GM18505 (cell line): Measurements from ENCODE around the gene GULP1.
"Not testable (repeated sequence)": the region's sequence is repeated elsewhere in the genome, so short reads cannot be mapped to it uniquely, and the experiment has no call there.

Source experiments
- ATAC-seq: cut with Tn5 transposase; IDR thresholded peaks from one replicate; pipeline ENCODE4 v1.9.1; 2021; ENCODE audit not compliant: unreplicated experiment
- POLR2A ChIP-seq: IDR thresholded peaks from 4 replicates; pipeline ENCODE4 v1.6.1; 2011; ENCODE audit warnings: borderline replicate concordance; ENCODE audit not compliant: insufficient read depth, insufficient read length; ENCODE audit errors: extremely low read depth

Gene GULP1

GRCh38 chr2:188280811-188281222, 10.9 kb upstream of the GULP1 start:
- no peak for TF ChIP-seq POLR2A

GRCh38 chr2:188282907-188283306, 8.8 kb upstream of the GULP1 start:
- no peak for ATAC-seq
- no peak for TF ChIP-seq POLR2A

More at GRCh38 chr2:188280811-188281222, 10.9 kb upstream of the GULP1 start:
- no peak for ATAC-seq

DNA sequence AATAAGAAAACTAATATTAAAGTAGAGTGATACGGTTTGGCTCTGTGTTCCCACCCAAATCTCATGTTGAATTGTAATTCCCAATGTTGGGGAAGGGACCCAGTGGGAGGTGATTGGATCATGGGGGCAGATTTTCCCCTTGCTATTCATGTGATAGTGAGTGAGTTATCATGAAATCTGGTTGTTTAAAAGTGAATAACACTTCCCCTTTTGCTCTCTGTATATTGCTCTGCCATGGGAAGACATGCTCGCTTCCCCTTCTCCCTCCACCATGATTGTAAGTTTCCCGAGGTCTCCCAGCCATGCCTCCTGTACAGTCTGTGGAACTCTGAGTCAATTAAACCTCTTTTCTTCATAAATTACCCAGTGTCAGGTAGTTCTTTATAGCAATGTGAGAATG, 7.4 kb upstream of the GULP1 start:
- not testable (repeated sequence) for ATAC-seq

GRCh38 chr2:188285049-188285448, 6.6 kb upstream of the GULP1 start:
- TF ChIP-seq POLR2A = no peak
- no peak for ATAC-seq

- ATAC-seq = no peak
- TF ChIP-seq POLR2A = no peak
These were observed 5.9 kb upstream of the GULP1 start for GRCh38 chr2:188285774-188286173.

DNA sequence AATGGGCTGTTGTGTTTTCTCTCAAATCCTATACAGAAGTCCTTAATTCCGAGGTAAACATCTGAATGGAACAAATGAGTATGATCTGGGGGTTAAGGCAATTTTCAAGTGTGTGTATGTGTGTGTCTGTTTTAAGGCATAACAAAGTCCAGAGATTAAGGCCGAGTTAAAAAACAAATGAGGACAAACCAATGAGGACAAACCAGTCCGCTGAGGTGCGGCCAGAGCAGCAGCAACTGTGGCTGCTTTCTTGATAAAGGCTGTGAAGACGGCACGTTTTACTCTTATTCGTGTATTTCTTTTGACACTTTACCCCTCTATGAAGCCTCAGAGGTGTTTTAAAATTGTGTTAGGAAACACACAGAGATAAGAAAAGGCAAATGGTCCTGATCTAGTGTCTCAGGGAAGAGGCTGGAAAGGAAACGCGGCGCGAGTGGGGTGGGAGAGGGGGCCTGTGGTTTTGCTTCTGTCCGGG, 495 bp upstream of the GULP1 start:
- no peak for ATAC-seq

DNA sequence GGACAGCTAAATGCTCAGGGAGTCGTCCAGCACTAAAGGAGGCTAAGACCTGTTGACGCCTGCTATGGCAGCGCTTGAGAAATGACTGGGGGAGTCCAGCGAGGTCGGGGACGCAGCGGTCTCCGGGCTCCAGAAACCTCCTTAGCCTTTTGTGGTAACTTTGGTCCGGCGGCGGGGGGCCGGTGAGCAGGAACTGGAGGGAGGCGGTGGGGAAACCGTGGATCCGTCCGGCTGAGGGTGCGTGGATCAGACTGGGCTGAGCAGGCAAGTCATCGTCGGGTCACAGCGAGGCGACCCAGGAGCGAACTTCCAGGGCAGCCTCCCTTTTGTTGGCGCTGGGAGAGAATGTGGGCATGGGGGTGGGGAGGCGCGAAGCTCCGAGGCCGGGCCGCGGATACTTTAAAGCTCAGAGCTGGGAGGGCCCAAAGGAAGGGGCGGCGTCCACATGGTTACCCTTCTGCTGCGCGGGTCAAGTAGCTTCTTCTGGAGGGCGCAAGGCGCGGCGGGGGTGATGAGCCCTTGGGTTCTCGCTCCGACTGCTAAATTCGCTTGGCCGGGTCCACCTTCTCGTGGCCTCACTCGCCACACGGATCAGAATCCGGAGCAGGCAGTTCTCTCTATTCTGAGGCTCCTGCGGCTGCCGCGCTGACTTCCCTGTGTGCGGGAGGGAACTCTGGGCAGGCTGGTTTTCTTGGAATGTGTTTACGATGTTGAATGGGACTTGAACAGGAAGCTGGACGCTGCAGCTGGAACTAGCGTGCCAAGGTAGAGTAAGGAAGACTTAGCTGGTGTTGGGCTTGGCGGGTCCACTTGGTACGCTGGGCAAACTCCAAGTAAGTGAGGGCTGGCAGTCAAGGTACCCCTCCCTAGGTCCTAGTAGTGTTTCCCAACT, 920 bp downstream of the GULP1 start:
- ATAC-seq = no peak
- TF ChIP-seq POLR2A = no peak

More for the DNA sequence above, 495 bp upstream of the GULP1 start:
- no peak for TF ChIP-seq POLR2A

- no peak for TF ChIP-seq POLR2A
These were observed 2.1 kb downstream of the GULP1 start for GRCh38 chr2:188293601-188294351.

DNA sequence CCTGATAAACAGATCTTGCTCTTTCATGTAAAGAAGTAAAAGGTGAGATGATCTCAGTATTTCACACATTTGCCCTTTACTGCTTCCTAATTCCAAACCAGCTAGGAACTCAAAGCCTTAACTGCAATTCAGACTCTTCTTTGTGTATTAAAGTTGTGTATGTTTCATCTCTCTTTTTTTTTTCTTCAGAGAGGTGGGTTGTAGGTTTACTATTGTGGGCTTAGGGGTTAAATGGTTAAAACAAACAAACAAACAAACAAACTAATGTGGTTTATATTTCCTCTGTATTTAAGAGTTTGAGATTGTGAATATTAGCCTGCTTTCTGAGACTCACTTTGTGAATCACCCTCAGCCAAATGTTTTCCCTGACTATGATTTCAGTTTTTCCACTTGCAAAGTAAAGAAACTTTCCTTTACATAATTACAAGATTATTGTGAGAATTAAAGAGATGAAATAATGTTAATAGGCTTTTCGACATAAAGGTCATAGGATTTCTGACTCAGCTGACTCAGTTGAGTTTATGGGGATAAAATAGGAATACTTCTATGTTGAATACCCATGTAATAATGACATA, 2.8 kb downstream of the GULP1 start:
- ATAC-seq = no peak
- TF ChIP-seq POLR2A = no peak

More at GRCh38 chr2:188293601-188294351, 2.1 kb downstream of the GULP1 start:
- ATAC-seq = no peak

DNA sequence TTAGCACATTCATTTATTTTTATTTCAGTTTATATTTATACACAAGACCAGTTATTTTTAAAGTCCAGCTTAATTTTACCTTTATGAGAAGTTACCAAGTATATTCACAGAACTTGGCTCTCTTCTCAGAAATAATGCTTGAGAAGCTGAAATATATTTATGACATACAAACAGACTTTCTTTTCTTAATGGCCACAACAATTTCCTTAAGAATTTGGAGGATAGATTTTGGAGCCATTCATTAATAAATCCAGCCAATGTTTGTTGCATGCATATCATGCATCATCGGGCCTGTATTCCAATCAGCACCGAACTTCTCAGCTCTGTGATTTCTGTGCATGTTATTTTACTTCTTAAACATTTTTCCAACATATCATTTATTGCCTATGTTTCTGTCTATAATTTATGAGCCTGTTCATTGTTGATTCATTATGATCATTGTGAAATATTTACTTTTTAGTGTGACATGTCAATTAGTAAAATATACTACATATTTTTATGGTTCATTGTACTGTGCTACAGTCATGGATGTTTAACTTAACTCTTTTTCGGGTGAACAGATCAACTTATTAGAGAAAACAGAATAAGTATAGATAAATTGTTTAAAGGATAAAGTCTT, 3.5 kb downstream of the GULP1 start:
- TF ChIP-seq POLR2A = no peak
- ATAC-seq = no peak

GRCh38 chr2:188297978-188298377, 6.3 kb downstream of the GULP1 start:
- ATAC-seq = no peak
- no peak for TF ChIP-seq POLR2A

GRCh38 chr2:188298937-188299371, 7.3 kb downstream of the GULP1 start:
- ATAC-seq = not testable (repeated sequence)

GRCh38 chr2:188303363-188304031, 11.8 kb downstream of the GULP1 start:
- TF ChIP-seq POLR2A = no peak
- ATAC-seq = no peak
